CD4-positive, alpha-beta T cell treated with Interleukin-4 for 4 hours (primary cell): ENCODE results near the gene VMAC.
"Not testable (repeated sequence)": the region's sequence is repeated elsewhere in the genome, so short reads cannot be mapped to it uniquely, and the experiment has no call there.

Experiments used
- DNase-seq: peaks from one replicate; pipeline ENCODE4 v3.0.0-alpha.2; 2020

Gene VMAC

DNA sequence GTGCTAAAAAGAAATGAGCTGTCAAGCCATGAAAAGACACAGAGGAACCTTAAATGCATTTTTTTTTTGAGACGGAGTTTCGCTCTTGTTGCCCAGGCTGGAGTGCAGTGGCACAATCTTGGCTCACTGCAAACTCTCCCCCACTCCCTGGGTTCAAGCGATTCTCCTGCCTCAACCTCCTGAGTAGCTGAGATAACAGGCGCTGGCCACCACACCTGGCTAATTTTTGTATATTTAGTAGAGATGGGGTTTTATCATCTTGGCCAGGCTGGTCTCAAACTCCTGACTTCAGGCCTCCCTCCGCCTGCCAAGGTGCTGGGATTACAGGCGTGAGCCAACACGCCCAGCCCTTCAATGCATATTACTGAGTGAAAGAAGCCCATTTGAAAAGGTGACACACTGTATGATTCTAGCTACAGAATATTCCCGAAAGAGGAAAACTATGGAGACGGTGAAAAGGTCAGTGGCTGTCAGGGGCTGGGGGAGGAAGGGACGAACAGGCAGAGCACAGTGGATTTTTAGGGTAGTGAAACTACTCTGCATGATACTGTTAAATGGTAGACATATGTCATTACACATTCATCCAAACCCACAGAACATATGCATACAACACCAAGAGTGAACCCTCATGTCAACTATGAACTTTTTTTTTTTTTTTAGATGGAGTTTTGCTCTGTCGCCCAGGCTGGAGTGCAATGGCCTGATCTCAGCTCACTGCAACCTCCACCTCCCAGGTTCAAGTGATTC, 20.4 kb upstream of the VMAC start:
- DNase-seq: not testable (repeated sequence)

DNA sequence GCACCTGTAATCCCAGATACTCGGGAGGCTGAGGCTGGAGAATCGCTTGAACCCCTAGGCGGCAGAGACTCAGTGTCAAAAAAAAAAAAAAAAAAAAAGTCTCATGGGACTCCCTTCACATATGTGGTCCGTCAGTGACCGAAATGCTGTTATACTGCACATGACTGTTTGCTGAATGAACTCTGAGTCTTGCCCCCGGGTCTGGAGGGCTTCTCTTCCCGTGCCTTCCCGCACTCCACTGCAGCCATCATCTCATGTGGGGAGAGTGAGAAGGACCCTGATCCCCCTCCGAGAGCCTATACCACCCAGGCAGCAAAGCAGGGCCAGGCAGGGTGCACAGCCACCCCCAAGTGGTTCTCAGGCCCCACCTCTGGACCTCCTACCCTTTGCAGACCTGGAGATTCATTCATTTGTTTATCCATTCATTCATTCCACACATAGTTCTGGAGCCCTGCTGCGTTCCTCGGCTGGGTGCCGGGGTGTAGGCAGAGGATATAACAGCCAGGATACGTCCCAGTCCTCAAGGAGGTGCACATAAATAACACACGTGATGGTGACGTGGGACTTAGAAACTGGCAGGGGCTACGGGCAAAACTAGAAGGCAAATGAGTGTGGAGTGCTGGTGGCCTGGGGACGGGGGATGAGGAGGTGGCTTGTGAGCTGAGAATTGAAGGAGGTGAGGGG, 15.2 kb upstream of the VMAC start:
- DNase-seq: no peak

DNA sequence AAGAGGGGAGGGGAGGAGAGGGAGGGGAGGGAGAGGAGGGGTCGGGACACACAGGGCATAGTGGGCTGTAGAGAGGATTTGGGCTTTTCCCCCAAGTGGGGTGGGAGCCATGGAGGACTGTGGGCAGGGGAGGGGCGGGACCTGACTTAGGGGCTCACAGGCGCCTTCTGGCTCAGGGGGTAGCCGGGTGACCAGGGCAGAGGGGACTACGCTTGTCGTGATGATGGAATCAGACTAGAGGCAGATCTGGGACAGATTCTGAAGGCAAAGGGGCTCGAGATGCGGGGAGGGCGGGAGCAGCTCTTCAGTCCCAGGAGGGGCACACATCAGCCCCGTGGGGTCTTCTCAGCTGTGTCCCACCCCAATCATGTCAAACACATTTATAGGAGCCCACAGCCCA, 14.6 kb upstream of the VMAC start:
- no peak for DNase-seq

DNA sequence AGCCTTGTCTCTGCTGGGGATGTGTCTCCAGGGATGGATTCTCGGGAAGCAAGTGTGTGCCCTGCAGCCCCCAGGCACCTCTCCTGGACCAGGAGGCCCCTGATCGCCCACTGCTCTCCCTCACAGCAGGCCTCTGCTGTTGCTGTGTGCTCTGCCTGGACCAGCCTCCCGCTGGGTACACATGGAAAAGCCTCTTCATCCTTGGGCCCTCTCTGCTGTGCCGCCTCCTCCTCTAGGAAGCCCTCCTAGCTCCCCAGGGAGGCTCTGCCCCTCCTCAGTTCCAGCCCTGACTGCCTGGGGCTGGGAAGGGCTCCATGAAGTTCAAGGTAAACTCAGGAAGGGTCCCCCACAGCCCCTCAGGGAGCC, 13.1 kb upstream of the VMAC start:
- DNase-seq: no peak

DNA sequence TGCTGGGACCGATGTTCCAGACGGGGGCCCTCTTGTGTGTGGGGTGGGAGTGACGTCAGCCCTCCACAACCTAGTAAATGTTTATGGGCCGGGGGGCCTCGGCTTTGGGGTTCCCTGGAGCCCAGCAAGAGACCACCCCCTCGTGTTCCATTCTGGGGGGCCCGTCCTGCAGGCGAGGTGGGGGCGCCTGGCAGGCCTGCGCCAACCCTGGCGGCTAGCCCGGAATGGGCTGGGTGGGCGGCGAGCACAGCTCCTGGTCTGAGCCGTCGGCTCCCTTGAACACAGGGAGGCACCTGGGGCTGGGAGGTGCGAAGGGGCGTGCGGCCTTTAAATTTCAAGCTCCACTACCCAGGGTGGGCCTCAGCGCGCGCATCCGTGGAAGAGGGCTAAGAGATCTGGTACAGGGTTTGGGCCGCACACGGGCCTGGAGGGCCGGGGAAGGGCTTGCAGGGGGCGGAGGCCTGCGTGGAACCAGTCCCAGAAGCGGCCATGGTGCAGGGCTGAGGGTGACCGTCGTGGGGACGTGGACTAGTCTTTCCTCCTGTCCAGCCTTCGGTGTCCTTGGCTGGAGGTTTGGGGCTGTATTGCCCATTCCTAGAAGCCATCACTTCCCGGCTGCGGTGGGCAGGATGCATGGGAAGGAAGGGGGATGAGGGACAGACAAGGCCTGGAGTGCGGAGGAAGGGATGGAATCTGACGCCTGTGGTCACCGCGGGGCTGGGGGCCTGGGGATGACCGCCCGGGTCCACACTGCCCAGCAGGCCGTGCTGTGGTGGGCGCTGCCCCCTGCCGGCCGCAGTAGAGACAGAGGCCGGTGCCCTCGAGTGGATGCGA, 12.5 kb upstream of the VMAC start:
- no peak for DNase-seq

DNA sequence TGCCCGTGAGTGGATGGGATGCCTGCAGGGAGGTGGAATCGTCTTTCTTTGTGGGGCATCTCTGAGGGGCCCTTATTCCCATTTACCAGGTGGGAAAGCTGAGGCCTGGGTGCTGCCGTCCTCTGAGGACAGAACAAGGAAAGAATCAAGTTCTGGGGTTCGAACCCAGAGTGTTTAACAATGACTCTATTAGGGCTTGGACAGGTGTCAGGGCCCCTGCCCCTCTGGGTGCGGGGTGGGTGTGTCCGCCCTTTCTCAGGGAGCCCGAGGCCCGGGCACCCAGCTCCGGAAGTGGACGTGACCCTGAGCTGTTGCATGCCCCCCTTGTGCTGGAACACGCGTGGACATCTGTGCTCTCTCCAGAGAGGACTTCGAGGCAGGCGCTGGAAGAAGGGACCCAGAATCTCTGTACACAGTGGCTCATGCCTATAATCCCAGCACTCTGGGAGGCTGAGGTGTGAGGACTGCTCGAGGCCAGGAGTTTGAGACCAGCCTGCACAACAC, 11.8 kb upstream of the VMAC start:
- DNase-seq: no peak

DNA sequence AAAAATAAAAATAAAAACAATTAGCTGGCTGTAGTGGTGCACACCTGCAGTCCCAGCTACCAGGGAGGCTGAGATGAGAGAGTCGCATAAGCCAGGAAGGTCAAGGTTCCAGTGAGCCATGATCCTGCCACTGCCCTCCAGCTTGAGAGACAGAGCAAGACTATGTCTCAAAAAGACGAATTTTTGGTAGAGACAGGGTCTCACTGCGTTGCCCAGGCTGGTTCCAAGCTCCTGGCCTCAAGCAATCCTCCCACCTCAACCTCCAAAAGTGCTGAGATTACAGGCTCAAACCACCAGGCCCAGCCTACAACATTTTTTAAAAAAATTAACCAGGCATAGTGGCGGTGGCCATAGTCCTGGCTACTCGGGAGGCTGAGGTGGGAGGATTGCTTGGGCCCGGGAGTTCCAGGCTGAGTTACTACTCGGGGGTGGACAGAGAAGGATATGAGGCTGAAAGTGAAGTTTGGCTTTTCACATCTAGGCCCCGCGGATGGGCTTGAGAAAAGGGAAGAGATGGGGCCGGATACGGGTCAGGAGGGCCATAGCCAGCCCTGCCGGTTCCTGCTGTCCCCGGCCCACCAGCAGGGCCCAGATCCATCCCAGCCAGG, 11.3 kb upstream of the VMAC start:
- no peak for DNase-seq

DNA sequence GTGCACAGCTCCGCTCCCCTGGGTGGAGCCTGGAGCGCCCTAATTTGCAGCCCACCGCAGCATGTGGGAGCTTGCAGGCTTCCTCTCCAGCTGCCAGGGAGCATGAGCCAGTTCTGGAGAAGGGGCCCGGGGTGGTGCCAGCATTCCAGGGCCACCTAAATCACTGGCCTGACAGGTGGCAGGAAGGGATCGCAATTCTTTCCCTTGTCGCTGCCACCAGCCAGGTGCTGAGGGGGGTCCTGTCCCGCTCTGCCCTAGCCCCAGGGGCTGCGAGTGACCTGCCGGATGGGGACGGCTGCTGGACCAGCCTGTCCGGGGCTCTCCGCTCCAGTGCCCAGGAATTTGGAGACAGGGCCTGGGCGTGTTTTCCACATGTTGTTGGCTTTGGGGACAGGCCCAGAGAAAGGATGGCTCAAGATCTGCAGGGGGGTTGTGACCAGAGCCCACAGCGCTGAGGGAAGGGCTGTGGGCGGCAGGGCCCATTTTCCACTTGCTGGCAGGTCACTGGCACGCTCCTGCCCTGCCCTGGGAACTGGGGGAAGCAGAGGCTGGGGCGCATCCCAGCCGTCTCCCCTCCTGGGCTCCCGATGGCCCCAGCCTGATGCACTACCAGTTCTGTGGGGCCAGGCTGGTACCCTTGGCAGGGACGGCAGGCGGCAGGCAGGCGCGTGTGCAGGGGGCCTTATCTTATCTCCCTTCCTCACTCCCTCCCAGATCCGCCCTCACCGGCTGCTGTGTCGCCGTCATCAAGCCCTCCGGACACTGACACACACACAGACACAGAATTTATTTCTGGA, 10.6 kb upstream of the VMAC start:
- DNase-seq: no peak

DNA sequence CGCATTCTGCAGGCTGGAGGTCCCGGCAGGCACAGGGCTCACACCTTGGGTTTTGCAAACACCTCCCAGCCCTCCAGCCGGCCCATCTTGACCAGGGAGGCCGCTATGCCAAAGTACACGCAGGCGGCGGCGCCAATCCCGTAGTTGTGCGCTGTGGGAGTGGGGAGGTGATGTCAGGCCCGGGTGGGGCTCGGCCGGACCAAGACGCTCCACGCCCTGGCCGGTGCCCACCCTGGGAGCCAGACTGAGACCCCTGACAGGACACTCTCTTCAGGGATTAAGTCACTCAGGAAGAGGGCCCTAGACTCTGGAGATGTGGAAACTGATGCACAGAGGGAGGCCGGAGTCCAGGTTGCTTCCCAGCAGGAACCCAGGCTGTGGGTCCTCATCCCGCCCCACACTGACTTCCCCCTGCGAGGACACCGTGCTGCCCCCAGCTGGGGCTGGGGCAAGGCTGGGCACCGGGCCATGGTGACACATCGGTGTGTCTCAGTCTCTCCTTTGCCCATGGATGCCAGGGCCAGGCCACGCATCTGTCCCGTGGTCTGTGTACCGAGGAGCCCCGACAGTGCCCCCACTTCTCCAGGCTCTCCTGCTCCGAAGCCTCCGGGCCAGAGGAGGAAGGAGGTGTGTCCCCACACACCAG, 9.8 kb upstream of the VMAC start:
- no peak for DNase-seq

DNA sequence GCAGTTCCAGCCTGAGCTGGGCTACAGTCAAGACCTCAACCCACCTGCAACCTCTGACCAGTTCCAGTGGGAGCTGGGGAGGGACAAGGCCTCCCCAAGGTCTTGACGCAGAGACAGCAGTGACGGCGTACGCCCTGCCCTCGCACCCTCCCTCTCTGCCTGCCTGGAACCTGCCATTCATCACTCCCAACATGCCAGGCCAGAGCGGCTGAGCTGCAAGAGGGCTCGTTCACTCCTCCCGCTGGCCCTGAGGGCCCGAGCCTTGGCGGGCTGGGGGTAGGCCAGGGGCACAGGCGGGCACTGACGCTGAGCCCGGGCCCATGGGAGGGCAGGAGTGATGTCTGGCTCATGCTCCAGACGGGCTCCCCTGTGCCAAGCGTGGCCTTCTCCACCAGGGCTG, 9.3 kb upstream of the VMAC start:
- DNase-seq: no peak

DNA sequence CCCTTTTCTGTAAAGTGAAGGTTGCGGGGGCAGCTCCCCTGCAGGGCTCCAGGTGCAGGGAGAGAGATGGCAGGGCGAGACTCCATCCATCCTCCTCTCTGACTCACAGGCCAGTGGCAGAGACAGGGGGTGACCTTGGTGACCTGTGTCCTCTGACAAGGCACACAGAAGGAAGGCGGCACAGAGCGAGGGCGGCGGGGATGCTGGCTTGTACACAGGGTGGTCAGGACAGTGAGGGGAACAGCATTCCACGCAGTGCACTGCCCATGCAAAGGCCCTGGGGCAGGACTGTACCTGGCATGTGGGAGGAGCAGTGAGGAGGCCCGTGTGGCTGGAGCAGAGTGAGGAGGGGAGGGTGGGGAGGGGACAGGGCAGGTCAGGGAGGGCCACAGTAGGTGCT, 8.8 kb upstream of the VMAC start:
- no peak for DNase-seq

DNA sequence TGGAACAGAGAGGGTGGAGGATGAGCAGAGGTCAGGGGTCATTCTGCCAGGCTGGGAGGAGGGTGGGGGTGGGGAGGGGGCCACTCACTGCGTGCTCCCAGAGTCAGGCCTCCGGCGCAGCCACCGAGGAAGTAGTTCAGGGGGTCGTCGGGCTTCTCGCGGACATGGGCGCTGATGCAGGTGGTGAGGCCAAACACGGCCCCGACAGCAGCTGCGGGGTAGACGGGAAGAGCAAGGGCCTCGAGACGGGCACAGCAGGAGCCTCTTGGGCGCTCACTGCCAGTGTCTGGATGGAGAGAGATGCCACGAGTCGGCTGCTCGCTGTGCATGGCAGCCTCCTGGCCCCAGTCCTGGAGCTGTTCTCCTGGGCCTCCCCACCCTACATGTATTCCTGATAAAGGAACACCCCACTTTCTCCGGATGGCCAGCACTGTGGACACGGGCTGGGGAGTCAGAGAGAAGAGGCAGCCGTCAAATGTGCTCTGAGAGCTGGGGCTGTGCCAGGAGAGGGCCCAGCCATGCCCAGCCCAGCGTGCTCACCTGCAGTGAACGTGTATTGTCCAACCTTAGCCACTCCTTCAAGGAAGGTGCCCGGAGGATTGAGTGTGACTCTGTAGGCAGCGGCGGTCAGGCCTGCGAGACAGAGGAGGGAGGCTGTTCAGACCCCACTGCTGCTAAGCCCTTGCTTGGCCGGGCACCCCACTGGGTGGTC, 8.2 kb upstream of the VMAC start:
- DNase-seq: no peak

DNA sequence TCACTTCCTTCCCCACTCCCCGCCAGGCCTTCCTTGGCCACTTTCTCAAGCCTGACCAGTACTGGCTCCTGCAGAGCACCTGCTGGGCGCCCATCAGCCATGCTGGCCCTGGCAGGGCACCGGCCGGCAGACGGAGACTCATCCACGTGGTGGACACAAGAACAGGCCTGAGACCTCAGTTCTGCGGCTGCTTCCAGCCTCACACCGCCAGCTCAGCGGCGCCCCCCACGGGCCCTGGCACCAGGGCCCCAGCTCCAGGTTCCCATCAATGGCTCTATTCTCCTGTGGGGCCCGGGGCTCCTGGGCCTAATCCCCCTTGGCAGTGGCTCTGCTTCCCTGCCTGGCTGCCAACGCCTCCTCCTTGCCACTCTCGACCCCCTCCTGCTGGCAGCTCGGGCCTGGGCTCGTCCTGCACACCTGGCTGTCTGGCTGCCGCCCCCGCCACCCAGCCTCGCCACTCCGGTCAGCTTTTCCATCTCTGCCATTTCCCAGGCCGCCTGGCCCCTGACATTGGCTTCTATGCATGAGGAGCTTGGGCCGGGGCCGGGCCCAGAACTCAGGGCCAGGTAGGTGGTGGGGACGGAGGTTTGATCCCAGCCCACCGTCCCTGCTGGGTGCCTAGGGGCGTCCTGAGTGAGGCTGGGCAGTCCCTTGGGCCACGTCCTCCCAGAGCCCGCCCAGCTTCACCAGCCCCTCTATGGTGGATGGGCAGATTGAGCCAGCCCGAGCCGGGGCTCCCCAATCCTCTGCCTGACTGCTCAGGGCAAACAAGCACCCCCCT, 7.3 kb upstream of the VMAC start:
- no peak for DNase-seq

DNA sequence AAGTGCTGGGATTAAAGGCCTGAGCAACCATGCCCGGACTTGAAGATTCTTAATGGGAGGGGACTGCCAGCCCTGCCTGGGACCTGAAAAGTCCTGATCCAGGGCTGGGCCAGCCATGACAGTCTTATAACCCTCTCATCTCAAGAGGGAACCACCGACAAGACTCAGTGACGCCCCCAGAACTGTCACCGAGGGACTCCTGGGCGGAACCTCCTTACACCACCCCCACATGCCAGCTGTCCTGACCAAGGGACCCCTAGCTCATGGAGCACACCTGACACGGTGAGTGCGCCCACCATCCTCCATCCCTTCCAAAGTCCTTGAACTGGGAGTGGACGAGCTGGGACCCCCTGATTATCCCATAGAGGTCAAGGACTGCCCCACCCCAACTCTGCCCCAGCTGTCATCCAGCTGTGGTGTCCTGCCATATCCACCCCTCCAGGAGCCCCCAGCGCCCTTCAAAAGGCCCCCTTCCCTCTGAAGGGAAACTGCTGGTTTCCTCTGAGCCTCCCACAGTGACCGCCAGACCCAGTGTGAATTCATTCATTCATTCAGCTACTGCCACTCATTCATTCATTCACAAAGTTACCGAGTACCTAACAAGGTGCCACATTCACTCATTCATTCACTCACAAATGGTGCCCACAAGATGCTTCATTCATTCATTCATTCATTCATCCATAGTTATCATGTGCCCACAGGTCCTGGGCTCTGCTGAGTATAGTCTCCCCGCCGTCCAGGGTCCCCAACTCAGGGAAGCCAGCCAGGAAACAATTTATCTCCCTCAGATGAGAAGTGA, 4.7 kb upstream of the VMAC start:
- no peak for DNase-seq

DNA sequence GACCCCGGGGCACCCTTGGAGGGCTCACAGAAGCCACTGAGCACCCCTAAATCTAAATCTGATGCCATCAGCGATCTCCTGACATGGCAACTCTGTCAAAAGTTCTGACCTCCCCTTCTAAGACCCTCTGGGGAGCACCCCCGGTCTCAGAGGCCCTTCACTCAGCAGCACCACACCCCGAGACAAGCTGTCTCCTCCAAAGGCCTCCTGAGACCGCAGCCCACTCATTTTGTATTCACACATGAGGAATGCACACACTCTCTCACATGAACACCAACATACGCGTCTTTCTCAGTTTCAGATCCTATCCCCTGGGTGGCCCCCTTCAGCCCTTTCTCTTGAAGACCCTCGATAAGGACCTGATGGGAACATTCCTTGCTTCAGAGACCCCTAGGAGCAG, 3.7 kb upstream of the VMAC start:
- DNase-seq: no peak

DNA sequence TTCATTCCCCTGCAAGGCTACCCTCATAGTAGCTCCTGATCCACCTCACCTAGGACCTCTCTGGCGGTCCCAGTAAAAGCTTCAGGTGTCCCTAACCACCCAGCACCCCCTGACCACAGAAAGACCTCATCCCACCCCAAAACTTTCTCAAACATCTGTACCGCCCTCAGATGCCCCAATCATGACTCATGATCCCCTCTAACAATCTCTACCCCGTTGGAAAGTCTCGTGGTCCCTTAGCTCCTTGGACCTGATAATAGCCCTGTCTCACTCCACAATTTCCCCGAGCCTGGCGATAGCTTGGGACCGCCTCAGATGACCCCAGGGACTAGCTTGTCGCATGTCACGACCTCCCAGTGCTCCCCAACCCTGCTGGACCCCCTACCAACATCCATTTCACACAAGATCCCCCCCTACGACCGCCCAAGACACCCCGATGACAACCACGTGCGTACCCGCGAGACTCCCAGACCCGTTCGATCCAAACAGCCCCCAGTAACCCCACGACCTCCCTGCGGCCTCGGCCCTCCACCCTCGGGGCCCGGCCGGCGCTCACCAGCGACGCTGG, 1.5 kb upstream of the VMAC start:
- no peak for DNase-seq

DNA sequence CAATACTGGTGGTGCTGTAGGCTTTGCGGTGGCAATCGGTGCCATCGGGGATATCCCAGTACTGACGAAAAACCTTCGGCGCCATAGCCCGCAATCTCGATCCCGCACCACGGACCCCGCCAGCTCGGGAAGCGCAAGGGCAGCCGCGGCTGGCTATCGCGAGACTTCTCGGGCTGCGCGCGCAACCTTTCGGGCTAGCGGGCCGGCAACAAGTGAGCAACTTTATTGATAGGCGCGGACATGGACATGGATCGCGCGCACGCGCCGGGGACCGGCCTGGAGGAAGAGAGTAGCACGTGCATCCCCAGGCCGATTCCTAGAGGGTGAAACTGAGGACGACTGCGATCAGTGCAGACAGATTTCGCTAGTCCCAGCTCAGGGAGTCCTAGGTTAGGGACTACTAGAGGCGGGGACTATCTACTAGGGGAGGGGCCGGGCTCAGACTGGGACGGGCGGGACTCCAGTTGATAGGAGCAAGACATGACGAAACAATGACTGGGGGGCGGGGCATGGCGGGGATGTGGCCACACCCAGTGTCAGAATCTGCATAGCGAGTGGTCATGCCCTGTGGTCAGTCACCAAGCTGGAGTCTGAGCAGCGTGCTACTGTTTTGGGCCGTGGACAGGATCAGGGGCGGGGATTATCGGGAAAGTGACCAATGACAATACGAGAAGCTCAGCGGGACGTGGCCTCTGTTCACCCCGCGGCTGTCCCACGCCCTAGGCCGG, 884 bp upstream of the VMAC start, which contains the start of gene NDUFA11:
TSS of gene NDUFA11 (minus strand) at position 167 of the 728 bp plus-strand sequence. CDS start at position 85, 82 bp downstream.
- DNase-seq: peak; percentile 95

DNA sequence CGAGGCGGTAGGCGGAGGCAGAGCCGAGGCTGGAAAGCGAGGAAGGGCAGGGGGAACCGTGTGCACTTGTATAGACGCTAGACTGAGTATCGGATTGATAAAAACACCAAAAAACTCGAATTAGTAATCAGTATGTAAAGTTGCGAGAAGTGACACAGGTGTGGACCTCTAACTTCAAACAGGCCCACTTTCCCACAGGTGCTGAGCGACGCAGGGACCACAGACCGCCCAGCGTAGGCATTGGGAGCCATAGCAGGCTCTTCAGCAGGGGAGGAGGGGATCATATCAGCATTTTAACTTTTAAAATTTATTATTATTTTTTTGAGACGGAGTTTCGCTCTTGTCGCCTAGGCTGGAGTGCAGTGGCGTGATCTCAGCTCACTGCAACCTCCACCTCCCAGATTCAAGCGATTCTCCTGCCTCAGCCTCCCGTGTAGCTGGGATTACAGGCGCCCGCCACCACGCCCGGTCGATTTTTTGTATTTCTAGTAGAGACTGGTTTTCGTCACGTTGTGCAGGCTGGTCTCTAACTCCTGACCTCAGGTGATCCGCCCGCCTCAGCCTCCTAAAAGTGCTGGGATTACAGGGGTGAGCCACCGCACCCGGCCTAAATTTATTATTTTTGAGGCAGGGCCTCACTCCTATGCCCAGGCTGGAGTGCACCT, 574 bp downstream of the VMAC start:
- DNase-seq: no peak
